OCI-LY7 (cell line): ENCODE data around the gene PRAMEF12. TPM values are rescaled to one million over a fixed set of nuclear protein-coding genes. Genes with fewer than 3 reads are reported as not detected.
"Not testable (repeated sequence)": the region's sequence is repeated elsewhere in the genome, so short reads cannot be mapped to it uniquely, and the experiment has no call there.

Experiments
- BruUV-seq: library from RNA; stranded (reverse); fragments of 400-500 nt; replicated peaks from 2 replicates; lab custom pipeline; 2021; lab: Mats Ljungman, UMichigan
- CTCF ChIA-PET: fragments of 300-600 bp; sonication (Branson Sonifier 250); formaldehyde crosslinking; loops from one replicate; lab custom pipeline; 2022; ENCODE audit warnings: antibody characterized with exemption; ENCODE audit not compliant: unreplicated experiment; lab: Charles Lee
- POLR2A ChIA-PET: fragments of 300-600 bp; sonication (Branson Sonifier 250); formaldehyde crosslinking; loops from one replicate; lab custom pipeline; 2022; ENCODE audit warnings: antibody characterized with exemption; lab: Charles Lee
- DNase-seq: peaks from one replicate; pipeline ENCODE4 v3.0.0-alpha.2; 2015; ENCODE audit warnings: low spot score
- H2AFZ ChIP-seq: fragments of 200-600 bp; sonication (generic), shearing (Covaris generic); 2 replicates; pipeline ENCODE4 v1.6.1; 2014; ENCODE audit warnings: mild to moderate bottlenecking, antibody characterized with exemption, low read length, moderate library complexity
- H3K27ac ChIP-seq: fragments of 200-600 bp; sonication (generic); 2 replicates; pipeline ENCODE4 v1.5.1; 2014; ENCODE audit warnings: mixed run types, low read depth, mild to moderate bottlenecking, moderate library complexity, low read length, inconsistent platforms; ENCODE audit not compliant: poor library complexity, severe bottlenecking
- H3K36me3 ChIP-seq: fragments of 200-600 bp; sonication (generic); 2 replicates; pipeline ENCODE4 v1.6.1; 2014; ENCODE audit warnings: mild to moderate bottlenecking, antibody characterized with exemption, low read length, moderate library complexity, mixed read lengths; ENCODE audit not compliant: insufficient read depth
- H3K4me1 ChIP-seq: fragments of 200-600 bp; sonication (generic); 2 replicates; pipeline ENCODE4 v1.5.1; 2014; ENCODE audit warnings: mild to moderate bottlenecking, low read length; ENCODE audit not compliant: insufficient read depth, poor library complexity, severe bottlenecking
- H3K4me2 ChIP-seq: fragments of 200-600 bp; sonication (generic); 2 replicates; pipeline ENCODE4 v1.6.1; 2014; ENCODE audit warnings: mild to moderate bottlenecking, low read length
- H3K4me3 ChIP-seq: fragments of 200-600 bp; sonication (generic); 2 replicates; pipeline ENCODE4 v1.5.1; 2014; ENCODE audit warnings: mild to moderate bottlenecking, low read depth, low read length; ENCODE audit not compliant: poor library complexity, severe bottlenecking
- H3K79me2 ChIP-seq: fragments of 200-600 bp; sonication (generic); 2 replicates; pipeline ENCODE4 v1.6.1; 2016; ENCODE audit warnings: low read depth, mild to moderate bottlenecking, low read length, moderate library complexity, mixed read lengths; ENCODE audit not compliant: insufficient read depth
- H3K9me2 ChIP-seq: fragments of 200-600 bp; sonication (generic); 2 replicates; pipeline ENCODE4 v1.6.1; 2016; ENCODE audit warnings: mild to moderate bottlenecking, low read length, mixed read lengths; ENCODE audit not compliant: insufficient read depth
- H3K9me3 ChIP-seq: fragments of 200-600 bp; sonication (generic); 2 replicates; pipeline ENCODE4 v1.6.1; 2014; ENCODE audit warnings: mild to moderate bottlenecking, mixed run types, low read length, mixed read lengths
- H4K20me1 ChIP-seq: fragments of 200-600 bp; sonication (generic); 2 replicates; pipeline ENCODE4 v1.6.1; 2014; ENCODE audit warnings: mild to moderate bottlenecking, antibody characterized with exemption, low read length, moderate library complexity, mixed read lengths; ENCODE audit not compliant: insufficient read depth
- CTCF ChIP-seq: fragments of 200-600 bp; sonication (generic); conservative IDR thresholded peaks from 2 replicates; pipeline ENCODE4 v1.5.1; 2014; ENCODE audit warnings: mild to moderate bottlenecking, antibody characterized with exemption, low read length, moderate library complexity, mixed read lengths
- EZH2phosphoT487 ChIP-seq: fragments of 200-600 bp; sonication (generic); IDR thresholded peaks from 2 replicates; pipeline ENCODE4 v1.6.1; 2018; ENCODE audit warnings: low read depth, borderline replicate concordance, mild to moderate bottlenecking, mixed run types, antibody characterized with exemption, low read length, moderate library complexity, mixed read lengths
- intact Hi-C: fragments of 100-400 bp; cut with micrococcal nuclease; formaldehyde crosslinking; loops from one replicate; pipeline ENCODE4 v1.10.0; 2022; ENCODE audit not compliant: unreplicated experiment
- total RNA-seq, 2 experiments: library from RNA; depleted of rRNA in 1 of 2; stranded (reverse); fragments of >200 nt in 1 of 2; shearing (Covaris generic) in 1 of 2; gene quantifications; 2 replicates each; pipeline ENCODE4 v1.2.3, GENCODE V29; 2014 to 2022

Gene PRAMEF12
- total RNA-seq, 2 experiments from 2014 or later, result not detected

GRCh38 chr1:12776801-12777557 is 3.4 kb downstream of the PRAMEF12 start:
- intact Hi-C loops, result no loop called here
- Histone ChIP-seq H3K36me3 (no peaks in the 10 kb centered on the region), H2AFZ (no peak overlapping the region), H3K27ac (no peak overlapping the region), H3K4me3 (no peak overlapping the region), H3K4me1 (no peaks in the 10 kb centered on the region), H3K9me2 (no peaks in the 10 kb centered on the region), H3K79me2 (no peaks in the 10 kb centered on the region), H4K20me1 (no peaks in the 10 kb centered on the region), H3K4me2 (no peak overlapping the region), H3K9me3 (no peaks in the 10 kb centered on the region)
- no peak for TF ChIP-seq CTCF
- TF ChIP-seq EZH2phosphoT487, result no peak
- CTCF ChIA-PET, result no interaction called here
- DNase-seq, result no peak
- no TSS peak for BruUV-seq
- POLR2A ChIA-PET, result no interaction called here

GRCh38 chr1:12778061-12778460 is 4.5 kb downstream of the PRAMEF12 start:
- H3K9me3 ChIP-seq, result no peaks in the 10 kb centered on the region
- BruUV-seq, result no TSS peak
- no peak overlapping the region for H3K27ac ChIP-seq
- no peak overlapping the region for H3K4me2 ChIP-seq
- no peaks in the 10 kb centered on the region for H3K36me3 ChIP-seq
- no peak for DNase-seq
- TF ChIP-seq CTCF (no peak), EZH2phosphoT487 (no peak)
- H3K4me1 ChIP-seq, result no peaks in the 10 kb centered on the region
- H3K79me2 ChIP-seq, result no peaks in the 10 kb centered on the region
- no peaks in the 10 kb centered on the region for H3K9me2 ChIP-seq
- CTCF ChIA-PET, result no interaction called here
- no peaks in the 10 kb centered on the region for H4K20me1 ChIP-seq
- intact Hi-C loops, result no loop called here
- POLR2A ChIA-PET, result no interaction called here
- no peak overlapping the region for H2AFZ ChIP-seq
- no peak overlapping the region for H3K4me3 ChIP-seq

GRCh38 chr1:12778907-12779306 is 5.4 kb downstream of the PRAMEF12 start:
- H3K79me2 ChIP-seq, result no peaks in the 10 kb centered on the region
- no peaks in the 10 kb centered on the region for H3K9me3 ChIP-seq
- POLR2A ChIA-PET, result no interaction called here
- no peaks in the 10 kb centered on the region for H3K9me2 ChIP-seq
- no peak overlapping the region for H3K4me2 ChIP-seq
- CTCF ChIA-PET, result no interaction called here
- intact Hi-C loops, result no loop called here
- H2AFZ ChIP-seq, result no peak overlapping the region
- no peaks in the 10 kb centered on the region for H3K4me1 ChIP-seq
- H3K36me3 ChIP-seq, result no peaks in the 10 kb centered on the region
- TF ChIP-seq CTCF (no peak), EZH2phosphoT487 (no peak)
- H3K27ac ChIP-seq, result no peak overlapping the region
- H4K20me1 ChIP-seq, result no peaks in the 10 kb centered on the region
- H3K4me3 ChIP-seq, result no peak overlapping the region
- no peak for DNase-seq
- BruUV-seq, result no TSS peak

- H3K4me3 ChIP-seq, H2AFZ ChIP-seq, H3K36me3 ChIP-seq, CTCF ChIA-PET, H3K27ac ChIP-seq, H3K9me3 ChIP-seq, H3K79me2 ChIP-seq, H3K4me2 ChIP-seq, H4K20me1 ChIP-seq, intact Hi-C loops, POLR2A ChIA-PET, BruUV-seq, DNase-seq, H3K4me1 ChIP-seq, H3K9me2 ChIP-seq: not testable (repeated sequence)
Observed at GRCh38 chr1:12781488-12781887, 8.0 kb downstream of the PRAMEF12 start.
